ENCODE results near the gene ZC3H12A.

The ZC3H12A gene

GRCh38 chr1:37474046-37474696 is at the start of gene ZC3H12A:
Gene ZC3H12A (plus strand): TSS chr1:37474580. CDS start chr1:37475497, 917 bp downstream.
- no peak for FAIRE-seq
- DNase-seq (ENCODE audit: insufficient read length, low spot score) = peak; percentile 85
- peak; percentile 96 for TF ChIP-seq POLR2A (IDR thresholded peaks at IDR 0.05; ENCODE audit: low read depth, low read length)

- FAIRE-seq = no peak
- TF ChIP-seq POLR2A (IDR thresholded peaks at IDR 0.05; ENCODE audit: low read depth, low read length) = no peak
- DNase-seq (ENCODE audit: insufficient read length, low spot score) = no peak
Observed at GRCh38 chr1:37425221-37425620, 49.2 kb upstream of the ZC3H12A start.

GRCh38 chr1:37429029-37429428 is 45.4 kb upstream of the ZC3H12A start:
- FAIRE-seq = no peak
- no peak for TF ChIP-seq POLR2A (IDR thresholded peaks at IDR 0.05; ENCODE audit: low read depth, low read length)

GRCh38 chr1:37430103-37430985 is 44.0 kb upstream of the ZC3H12A start:
- DNase-seq (ENCODE audit: insufficient read length, low spot score) (no peak), FAIRE-seq (no peak)
- TF ChIP-seq POLR2A (IDR thresholded peaks at IDR 0.05; ENCODE audit: low read depth, low read length) = no peak

More at GRCh38 chr1:37429029-37429428, 45.4 kb upstream of the ZC3H12A start:
- no peak for DNase-seq (ENCODE audit: insufficient read length, low spot score)

- no peak for TF ChIP-seq POLR2A (IDR thresholded peaks at IDR 0.05; ENCODE audit: low read depth, low read length)
- FAIRE-seq (no peak), DNase-seq (ENCODE audit: insufficient read length, low spot score) (no peak)
Observed at GRCh38 chr1:37432716-37433115, 41.7 kb upstream of the ZC3H12A start.

- no peak for DNase-seq (ENCODE audit: insufficient read length, low spot score)
- FAIRE-seq = no peak
- no peak for TF ChIP-seq POLR2A (IDR thresholded peaks at IDR 0.05; ENCODE audit: low read depth, low read length)
Observed at GRCh38 chr1:37433171-37433570, 41.2 kb upstream of the ZC3H12A start.

- DNase-seq (ENCODE audit: insufficient read length, low spot score) (peak; percentile 80), FAIRE-seq (no peak)
- TF ChIP-seq POLR2A (IDR thresholded peaks at IDR 0.05; ENCODE audit: low read depth, low read length) = no peak
Observed at GRCh38 chr1:37434292-37435225, 39.8 kb upstream of the ZC3H12A start.

- FAIRE-seq = no peak
- no peak for TF ChIP-seq POLR2A (IDR thresholded peaks at IDR 0.05; ENCODE audit: low read depth, low read length)
- no peak for DNase-seq (ENCODE audit: insufficient read length, low spot score)
Observed at GRCh38 chr1:37437087-37437486, 37.3 kb upstream of the ZC3H12A start.

GRCh38 chr1:37438037-37438868 is 36.1 kb upstream of the ZC3H12A start:
- FAIRE-seq (no peak), DNase-seq (ENCODE audit: insufficient read length, low spot score) (no peak)
- no peak for TF ChIP-seq POLR2A (IDR thresholded peaks at IDR 0.05; ENCODE audit: low read depth, low read length)

GRCh38 chr1:37438869-37439343 is 35.5 kb upstream of the ZC3H12A start:
- no peak for DNase-seq (ENCODE audit: insufficient read length, low spot score)
- FAIRE-seq = no peak
- TF ChIP-seq POLR2A (IDR thresholded peaks at IDR 0.05; ENCODE audit: low read depth, low read length) = no peak

- FAIRE-seq (no peak), DNase-seq (ENCODE audit: insufficient read length, low spot score) (no peak)
- no peak for TF ChIP-seq POLR2A (IDR thresholded peaks at IDR 0.05; ENCODE audit: low read depth, low read length)
Observed at GRCh38 chr1:37439349-37439995, 34.9 kb upstream of the ZC3H12A start.

GRCh38 chr1:37441490-37441889 is 32.9 kb upstream of the ZC3H12A start:
- DNase-seq (ENCODE audit: insufficient read length, low spot score) (no peak), FAIRE-seq (no peak)
- TF ChIP-seq POLR2A (IDR thresholded peaks at IDR 0.05; ENCODE audit: low read depth, low read length) = no peak
